HEK293T (cell line): Measurements from ENCODE around the gene DSCAM.

ENCODE experiments used
- CTCF ChIA-PET: fragments of 350-600 bp; formaldehyde crosslinking; extraction: SDS; loops from one replicate; lab custom pipeline; 2021; ENCODE audit warnings: antibody characterized with exemption, inconsistent platforms; lab: Yijun Ruan, JAX
- POLR2A ChIA-PET: fragments of 350-600 bp; formaldehyde crosslinking; extraction: SDS; loops from one replicate; lab custom pipeline; 2020; ENCODE audit warnings: antibody characterized with exemption, inconsistent platforms; lab: Yijun Ruan, JAX
- DNase-seq: peaks from one replicate; pipeline ENCODE4 v3.0.0; 2012; ENCODE audit warnings: mixed read lengths; ENCODE audit errors: extremely low spot score
- ARNT ChIP-seq: fragments of 450-650 bp; IDR thresholded peaks from 2 replicates; pipeline ENCODE4 v1.6.1; 2017; ENCODE audit warnings: mild to moderate bottlenecking
- BHLHE40 ChIP-seq: fragments of 450-650 bp; IDR thresholded peaks from 2 replicates; pipeline ENCODE4 v1.6.1; 2016; ENCODE audit warnings: mild to moderate bottlenecking, moderate library complexity, borderline replicate concordance
- CTBP1 ChIP-seq: fragments of 450-650 bp; IDR thresholded peaks from 2 replicates; pipeline ENCODE4 v1.6.1; 2016; ENCODE audit warnings: borderline replicate concordance
- ELF4 ChIP-seq: fragments of 450-650 bp; IDR thresholded peaks from 2 replicates; pipeline ENCODE4 v1.6.1; 2017; ENCODE audit warnings: antibody characterized with exemption
- FOXA1 ChIP-seq: fragments of 450-650 bp; IDR thresholded peaks from 2 replicates; pipeline ENCODE4 v1.6.1; 2016; ENCODE audit warnings: mild to moderate bottlenecking
- FOXK2 ChIP-seq: fragments of 450-650 bp; IDR thresholded peaks from 2 replicates; pipeline ENCODE4 v1.6.1; 2016; ENCODE audit warnings: mild to moderate bottlenecking
- FOXM1 ChIP-seq: fragments of 450-650 bp; IDR thresholded peaks from 2 replicates; pipeline ENCODE4 v1.6.1; 2017; ENCODE audit warnings: mild to moderate bottlenecking, borderline replicate concordance
- HDGF ChIP-seq: fragments of 450-650 bp; IDR thresholded peaks from 2 replicates; pipeline ENCODE4 v1.6.1; 2017; ENCODE audit warnings: antibody characterized with exemption, borderline replicate concordance
- L3MBTL2 ChIP-seq: fragments of 450-650 bp; conservative IDR thresholded peaks from 2 replicates; pipeline ENCODE4 v1.6.1; 2016; ENCODE audit warnings: mild to moderate bottlenecking
- LEF1 ChIP-seq: fragments of 450-650 bp; IDR thresholded peaks from 2 replicates; pipeline ENCODE4 v1.6.1; 2017; ENCODE audit warnings: mild to moderate bottlenecking, borderline replicate concordance
- NFRKB ChIP-seq: fragments of 450-650 bp; IDR thresholded peaks from 2 replicates; pipeline ENCODE4 v1.6.1; 2016; ENCODE audit warnings: mild to moderate bottlenecking, moderate library complexity
- SP1 ChIP-seq: fragments of 450-650 bp; IDR thresholded peaks from 2 replicates; pipeline ENCODE4 v1.6.1; 2017
- SUZ12 ChIP-seq: fragments of 450-650 bp; IDR thresholded peaks from 2 replicates; pipeline ENCODE4 v1.6.1; 2016; ENCODE audit warnings: mild to moderate bottlenecking
- TARDBP ChIP-seq: fragments of 450-650 bp; IDR thresholded peaks from 2 replicates; pipeline ENCODE4 v1.6.1; 2016
- ZNF384 ChIP-seq: fragments of 450-650 bp; IDR thresholded peaks from 2 replicates; pipeline ENCODE4 v1.6.1; 2016
- TF ChIP-seq, protein P1 (sequence below): fragments of 450-650 bp; IDR thresholded peaks from 2 replicates; pipeline ENCODE4 v1.6.1; 2016

DSCAM gene

DNA sequence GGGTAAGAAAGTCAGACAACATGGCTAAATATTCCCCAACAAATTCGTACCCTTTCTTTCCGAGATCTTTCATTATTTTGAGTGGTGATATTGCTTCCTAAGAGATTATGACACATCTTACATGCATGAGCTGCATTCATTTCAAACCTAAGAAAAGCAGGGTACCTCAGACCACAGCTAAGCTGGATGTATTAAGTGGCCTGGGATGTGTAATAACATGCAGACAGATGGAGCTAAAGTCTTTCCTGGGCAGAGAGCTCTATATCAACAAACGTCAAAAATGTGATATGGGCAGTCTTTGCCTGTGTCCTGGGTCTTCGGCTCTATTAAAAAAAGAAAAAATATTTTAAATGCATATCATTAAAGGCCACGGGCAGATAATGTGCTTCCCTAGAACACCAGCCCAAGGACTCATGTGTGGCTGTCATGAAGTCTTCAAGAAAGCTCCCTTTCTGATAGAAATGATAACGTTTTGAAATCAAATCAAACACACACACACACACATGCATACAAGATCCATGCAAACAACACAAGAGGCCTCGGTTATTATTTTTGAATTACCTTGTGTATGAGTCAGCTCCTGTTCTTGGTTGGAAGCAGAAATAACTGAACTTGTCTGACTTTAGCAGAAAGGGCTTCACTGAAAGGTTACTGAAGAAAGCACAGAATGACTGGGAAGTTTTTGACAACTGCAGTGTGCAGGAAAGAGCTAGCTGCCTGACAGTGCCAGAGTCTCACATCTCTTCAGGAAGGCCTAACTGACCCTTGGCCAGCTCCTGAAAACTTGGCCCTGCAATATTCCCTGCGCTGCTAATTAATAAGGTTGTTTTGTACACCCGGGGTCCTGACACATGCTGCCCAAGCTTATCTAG lies 231.2 kb downstream of the DSCAM start:
- ChIA-PET CTCF (interaction anchor here (0.7 to 0.8 kb wide), 2 partner anchors 44 to 101 kb away, joined by 3 read pairs; no protein-coding TSS in a partner anchor), POLR2A (no interaction called here)
- no peak for TF ChIP-seq TARDBP
- TF ChIP-seq CTBP1, result no peak
- TF ChIP-seq, protein P1, sequence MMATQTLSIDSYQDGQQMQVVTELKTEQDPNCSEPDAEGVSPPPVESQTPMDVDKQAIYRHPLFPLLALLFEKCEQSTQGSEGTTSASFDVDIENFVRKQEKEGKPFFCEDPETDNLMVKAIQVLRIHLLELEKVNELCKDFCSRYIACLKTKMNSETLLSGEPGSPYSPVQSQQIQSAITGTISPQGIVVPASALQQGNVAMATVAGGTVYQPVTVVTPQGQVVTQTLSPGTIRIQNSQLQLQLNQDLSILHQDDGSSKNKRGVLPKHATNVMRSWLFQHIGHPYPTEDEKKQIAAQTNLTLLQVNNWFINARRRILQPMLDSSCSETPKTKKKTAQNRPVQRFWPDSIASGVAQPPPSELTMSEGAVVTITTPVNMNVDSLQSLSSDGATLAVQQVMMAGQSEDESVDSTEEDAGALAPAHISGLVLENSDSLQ, result no peak
- TF ChIP-seq ZNF384, result no peak
- no peak for TF ChIP-seq ARNT
- no peak for TF ChIP-seq SUZ12
- no peak for TF ChIP-seq FOXA1
- no peak for TF ChIP-seq HDGF
- TF ChIP-seq LEF1, result no peak
- TF ChIP-seq L3MBTL2, result no peak
- TF ChIP-seq BHLHE40, result no peak
- no peak for DNase-seq

DNA sequence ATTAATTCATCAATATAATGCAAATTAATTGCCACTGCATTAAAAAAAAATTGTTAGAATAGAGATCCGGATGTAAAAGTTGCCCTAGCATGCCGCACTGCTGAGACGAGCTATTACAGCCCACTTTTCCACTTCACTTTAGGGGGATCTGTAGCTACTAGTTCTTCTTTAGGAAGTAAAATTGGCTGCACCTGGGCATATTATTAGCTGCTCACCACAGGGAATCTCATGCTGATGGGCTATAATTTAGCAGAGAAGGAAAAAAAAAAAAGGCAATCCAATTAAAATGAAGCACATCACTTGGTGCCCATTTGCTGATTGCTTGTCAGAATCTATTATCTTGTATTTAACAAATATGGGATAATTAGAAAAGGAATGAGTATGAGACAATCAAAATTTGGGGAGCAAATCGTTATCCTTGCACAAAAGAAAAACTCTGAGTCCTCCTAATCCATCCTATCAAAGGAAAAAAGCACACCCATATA lies 233.4 kb downstream of the DSCAM start:
- DNase-seq, result no peak
- POLR2A ChIA-PET, result no interaction called here
- CTCF ChIA-PET, result no interaction called here

DNA sequence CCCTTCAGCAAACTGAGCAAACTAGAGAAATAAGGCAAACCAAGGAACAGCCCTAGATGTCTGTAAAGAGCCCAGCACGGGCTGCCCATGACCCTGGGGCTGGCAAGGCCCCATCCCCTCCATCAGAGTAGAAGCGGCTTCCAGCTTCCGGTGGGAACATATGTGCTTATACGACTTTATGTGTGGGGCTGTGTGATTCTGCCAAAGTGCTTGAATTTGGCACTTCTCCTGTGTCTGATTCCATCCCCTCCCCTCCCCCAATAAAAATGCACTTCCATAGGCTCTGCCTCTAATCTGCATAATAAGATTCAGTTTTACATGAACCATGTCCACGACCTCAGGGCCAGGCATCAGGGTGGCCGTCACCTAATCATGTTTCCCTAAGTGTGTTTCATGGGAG lies 236.6 kb downstream of the DSCAM start:
- ChIA-PET CTCF (no interaction called here), POLR2A (no interaction called here)
- no peak for DNase-seq

More for the DNA sequence above, 233.4 kb downstream of the DSCAM start:
- no peak for TF ChIP-seq NFRKB
- TF ChIP-seq ELF4, result no peak
- no peak for TF ChIP-seq ZNF384

DNA sequence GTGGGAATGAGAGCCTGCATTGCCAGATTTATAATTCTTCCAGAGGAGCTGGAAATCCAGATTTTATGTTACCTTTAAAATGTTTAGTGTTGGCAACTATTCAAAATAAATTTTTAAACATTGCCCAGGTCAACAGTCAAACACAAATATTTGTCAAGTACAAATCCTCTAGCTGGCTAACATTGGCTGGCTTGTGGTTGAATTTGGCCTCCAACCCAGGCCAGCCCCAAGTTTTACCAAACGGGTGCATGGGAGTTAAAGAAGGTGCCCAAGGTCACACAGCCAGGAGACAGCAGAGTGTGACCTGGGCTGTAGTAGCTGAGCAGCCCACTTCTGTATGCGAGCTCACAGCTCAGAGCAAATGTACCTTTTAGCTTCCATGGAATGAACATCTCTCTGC lies 240.6 kb downstream of the DSCAM start:
- POLR2A ChIA-PET, result no interaction called here

More for the DNA sequence above, 236.6 kb downstream of the DSCAM start:
- TF ChIP-seq SP1 (no peak), NFRKB (no peak), CTBP1 (no peak), ZNF384 (no peak), FOXM1 (no peak), SUZ12 (no peak), HDGF (no peak), BHLHE40 (no peak)

DNA sequence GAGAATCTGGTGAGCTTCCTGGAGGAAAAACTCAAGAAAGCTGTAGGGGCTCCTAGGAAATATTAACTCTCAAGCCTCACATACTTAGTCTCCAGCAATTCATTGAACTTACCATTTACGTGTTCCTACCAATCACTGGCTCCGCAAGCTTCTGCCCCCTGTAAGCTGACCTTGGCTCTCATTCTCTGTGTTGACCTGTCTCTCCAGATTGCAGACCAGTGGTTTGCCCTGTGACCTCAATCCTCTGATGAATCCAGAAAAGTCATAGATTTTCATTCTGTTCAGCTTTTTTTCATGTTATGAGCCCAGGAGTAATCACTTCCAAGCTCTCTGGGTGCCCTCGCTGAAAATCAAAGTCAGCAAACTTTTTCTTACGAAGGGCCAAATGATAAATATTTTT lies 241.9 kb downstream of the DSCAM start:
- no peak for DNase-seq
- ChIA-PET CTCF (no interaction called here), POLR2A (no interaction called here)
- no peak for TF ChIP-seq SP1
- TF ChIP-seq NFRKB, result no peak
- TF ChIP-seq ARNT, result no peak
- TF ChIP-seq ELF4, result no peak
- TF ChIP-seq SUZ12, result no peak
- TF ChIP-seq, protein P1, result no peak
- no peak for TF ChIP-seq TARDBP
- TF ChIP-seq FOXK2, result no peak

More for the DNA sequence above, 240.6 kb downstream of the DSCAM start:
- no peak for DNase-seq
- TF ChIP-seq L3MBTL2 (no peak), FOXK2 (no peak), LEF1 (no peak), FOXA1 (no peak), NFRKB (no peak), TARDBP (no peak)
- CTCF ChIA-PET, result no interaction called here

DNA sequence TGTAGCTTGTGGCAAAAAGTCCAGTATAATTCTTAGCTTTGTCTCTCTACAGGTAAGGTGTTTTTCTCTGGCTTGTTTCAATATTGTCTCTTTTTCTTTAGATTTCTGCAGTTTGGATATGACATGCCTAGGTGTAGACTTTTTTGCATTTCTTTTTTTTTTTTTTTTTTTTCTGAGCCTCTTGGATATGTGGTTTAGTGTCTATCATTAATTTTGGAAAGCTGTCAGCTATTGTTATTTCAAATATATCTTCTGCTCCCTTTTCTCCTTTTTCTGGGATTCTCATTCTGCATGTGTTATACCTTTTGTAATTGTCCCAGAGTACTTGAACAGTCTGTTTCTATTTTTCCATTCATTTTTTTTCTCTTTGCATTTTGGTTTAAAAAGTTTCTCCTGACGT lies 243.2 kb downstream of the DSCAM start:
- POLR2A ChIA-PET, result no interaction called here
- CTCF ChIA-PET, result interaction anchor here (0.7 kb wide), 1 partner anchor 233 kb away, joined by 3 read pairs; no protein-coding TSS in a partner anchor
- TF ChIP-seq BHLHE40, result no peak
- TF ChIP-seq FOXM1, result no peak
- no peak for TF ChIP-seq L3MBTL2
- TF ChIP-seq ARNT, result no peak
- no peak for TF ChIP-seq SP1
- no peak for TF ChIP-seq FOXA1
- TF ChIP-seq, protein P1, result no peak
- TF ChIP-seq ZNF384, result no peak
- TF ChIP-seq ELF4, result no peak
- no peak for TF ChIP-seq CTBP1
- TF ChIP-seq FOXK2, result no peak
- TF ChIP-seq HDGF, result no peak
- no peak for DNase-seq
